IMR-90 (cell line): ENCODE data around the gene C3orf49. TPM values are rescaled to one million over a fixed set of nuclear protein-coding genes. Genes with fewer than 3 reads are reported as not detected.

Source experiments
- ATAC-seq: fragments of 200-7000 bp; cut with Tn5 transposase; 2 replicates; pipeline ENCODE4 v1.9.1; 2020; ENCODE audit warnings: low read depth, mild to moderate bottlenecking, moderate library complexity
- BruUV-seq: library from RNA; stranded (reverse); fragments of 400-500 nt; replicated peaks from 2 replicates; lab custom pipeline; 2021; lab: Mats Ljungman, UMichigan
- CTCF ChIA-PET: fragments of 300-600 bp; formaldehyde crosslinking; extraction: SDS; loops from one replicate; lab custom pipeline; 2021; ENCODE audit warnings: antibody characterized with exemption; lab: Yijun Ruan, JAX
- POLR2A ChIA-PET: fragments of 300-600 bp; sonication (Branson Sonifier 250); formaldehyde crosslinking; loops from one replicate; lab custom pipeline; 2022; ENCODE audit warnings: antibody characterized with exemption; ENCODE audit not compliant: unreplicated experiment; lab: Charles Lee
- DNase-seq: peaks from one replicate; pipeline ENCODE4 v3.0.0; 2013
- H2AFZ ChIP-seq: replicated peaks from 2 replicates; pipeline ENCODE3; 2013; ENCODE audit warnings: low read length, mild to moderate bottlenecking; ENCODE audit not compliant: poor library complexity
- H2AK5ac ChIP-seq: 2 replicates; pipeline ENCODE4 v1.6.1; 2013; ENCODE audit warnings: low read depth, low read length, inconsistent platforms
- H2AK9ac ChIP-seq: replicated peaks from 2 replicates; pipeline ENCODE3; 2013; ENCODE audit warnings: mild to moderate bottlenecking, low read depth, low read length, moderate library complexity; ENCODE audit not compliant: poor library complexity
- H2BK120ac ChIP-seq: 2 replicates; pipeline ENCODE4 v1.6.1; 2013; ENCODE audit warnings: low read depth, low read length, inconsistent platforms
- H2BK15ac ChIP-seq: 3 replicates; pipeline ENCODE4 v1.6.1; 2013; ENCODE audit warnings: low read depth, low read length, inconsistent platforms
- H2BK20ac ChIP-seq: 2 replicates; pipeline ENCODE4 v1.6.1; 2013; ENCODE audit warnings: low read depth, mild to moderate bottlenecking, inconsistent platforms, low read length, moderate library complexity
- H2BK5ac ChIP-seq: 2 replicates; pipeline ENCODE4 v1.6.1; 2013; ENCODE audit warnings: mild to moderate bottlenecking, low read depth, low read length, inconsistent platforms; ENCODE audit not compliant: poor library complexity, severe bottlenecking
- H3K14ac ChIP-seq: replicated peaks from 2 replicates; pipeline ENCODE4 v1.6.1; 2013; ENCODE audit warnings: low read depth, low read length, inconsistent platforms
- H3K18ac ChIP-seq: 2 replicates; pipeline ENCODE4 v1.6.1; 2013; ENCODE audit warnings: low read depth, low read length, control low read depth
- H3K23ac ChIP-seq: 2 replicates; pipeline ENCODE4 v1.6.1; 2013; ENCODE audit warnings: low read depth, low read length, inconsistent platforms
- H3K27ac ChIP-seq: 2 replicates; pipeline ENCODE4 v1.5.1; 2013; ENCODE audit warnings: mild to moderate bottlenecking, control low read depth, low read length; ENCODE audit not compliant: insufficient read depth
- H3K27me3 ChIP-seq: 2 replicates; pipeline ENCODE4 v1.6.1; 2013; ENCODE audit warnings: low read length; ENCODE audit not compliant: control insufficient read depth, insufficient read depth
- H3K36me3 ChIP-seq: 2 replicates; pipeline ENCODE4 v1.6.1; 2013; ENCODE audit warnings: low read length, mixed read lengths; ENCODE audit not compliant: control insufficient read depth, insufficient read depth
- H3K4ac ChIP-seq: 2 replicates; pipeline ENCODE4 v1.6.1; 2013; ENCODE audit warnings: low read depth, low read length, inconsistent platforms
- H3K4me1 ChIP-seq: 2 replicates; pipeline ENCODE4 v1.6.1; 2013; ENCODE audit warnings: low read length, mixed read lengths; ENCODE audit not compliant: control insufficient read depth, insufficient read depth
- H3K4me2 ChIP-seq: 2 replicates; pipeline ENCODE4 v1.6.1; 2013; ENCODE audit warnings: low read depth, mild to moderate bottlenecking, control low read depth, low read length, moderate library complexity
- H3K4me3 ChIP-seq: 2 replicates; pipeline ENCODE4 v1.5.1; 2013; ENCODE audit warnings: low read depth, mild to moderate bottlenecking, control low read depth, low read length, moderate library complexity; ENCODE audit not compliant: insufficient read depth
- H3K56ac ChIP-seq: 2 replicates; pipeline ENCODE4 v1.6.1; 2013; ENCODE audit warnings: low read length, inconsistent platforms; ENCODE audit not compliant: insufficient read depth; ENCODE audit errors: extremely low read depth
- H3K79me1 ChIP-seq, 2 experiments: 2 replicates each; pipeline ENCODE4 v1.6.1; 2013; ENCODE audit warnings: low read length in 2 of 2, inconsistent platforms in 1 of 2, low read depth in 1 of 2
- H3K9ac ChIP-seq: 2 replicates; pipeline ENCODE4 v1.6.1; 2013; ENCODE audit warnings: low read depth, low read length, control low read depth
- H3K9me1 ChIP-seq: 2 replicates; pipeline ENCODE4 v1.6.1; 2013; ENCODE audit warnings: low read length, inconsistent platforms; ENCODE audit not compliant: insufficient read depth
- H3K9me3 ChIP-seq: 2 replicates; pipeline ENCODE4 v1.6.1; 2013; ENCODE audit warnings: low read length; ENCODE audit not compliant: control insufficient read depth, insufficient read depth
- H4K20me1 ChIP-seq: 2 replicates; pipeline ENCODE4 v1.6.1; 2013; ENCODE audit warnings: low read length, inconsistent platforms; ENCODE audit not compliant: insufficient read depth
- H4K5ac ChIP-seq: 2 replicates; pipeline ENCODE4 v1.6.1; 2013; ENCODE audit warnings: mild to moderate bottlenecking, low read depth, low read length, control low read depth
- H4K8ac ChIP-seq, 2 experiments: 2 replicates each; pipeline ENCODE4 v1.6.1; 2013; ENCODE audit warnings: low read depth in 2 of 2, low read length in 2 of 2, control low read depth in 1 of 2, inconsistent platforms in 1 of 2
- H4K91ac ChIP-seq: 2 replicates; pipeline ENCODE4 v1.6.1; 2013; ENCODE audit warnings: low read depth, low read length, inconsistent platforms; ENCODE audit not compliant: insufficient read depth
- CEBPB ChIP-seq: IDR thresholded peaks from 2 replicates; pipeline ENCODE4 v1.6.1; 2012; ENCODE audit warnings: low read depth, low read length, improper control_type of control experiment
- MAZ ChIP-seq: IDR thresholded peaks from 2 replicates; pipeline ENCODE4 v1.6.1; 2012; ENCODE audit warnings: low read depth, mild to moderate bottlenecking, low read length, improper control_type of control experiment, moderate library complexity, borderline replicate concordance
- MXI1 ChIP-seq: IDR thresholded peaks from 2 replicates; pipeline ENCODE4 v1.6.1; 2012; ENCODE audit warnings: low read depth, mild to moderate bottlenecking, low read length, moderate library complexity, borderline replicate concordance
- NFE2L2 ChIP-seq: fragments of 150-350 bp; IDR thresholded peaks from 2 replicates; pipeline ENCODE4 v1.6.1; 2016; ENCODE audit warnings: low read depth, mild to moderate bottlenecking, low read length
- RAD21 ChIP-seq: IDR thresholded peaks from 2 replicates; pipeline ENCODE4 v1.6.1; 2012; ENCODE audit warnings: low read length, improper control_type of control experiment
- SMC3 ChIP-seq: fragments of 150-350 bp; IDR thresholded peaks from 2 replicates; pipeline ENCODE4 v1.6.1; 2016; ENCODE audit warnings: low read depth, mild to moderate bottlenecking, antibody characterized with exemption, low read length, moderate library complexity
- WGBS, 2 experiments: methylation state at CpG; one replicate each; pipeline versions ENCODE4 v1.1.5 to v1.1.7; 2013; ENCODE audit warnings: missing lambda C conversion rate in 2 of 2; ENCODE audit not compliant: insufficient read length in 1 of 2; ENCODE audit errors: extremely low coverage in 2 of 2; 5-methylcytosine and 5-hydroxymethylcytosine counted together
- dilution Hi-C: fragments of 300-500 bp; cut with HindIII; formaldehyde crosslinking; loops from one replicate; pipeline ENCODE4 v1.14.3; 2018; ENCODE audit warnings: low sequenced_read_pairs; ENCODE audit not compliant: unreplicated experiment
- in situ Hi-C: fragments of 300-500 bp; cut with MboI; formaldehyde crosslinking; loops from 3 replicates; pipeline ENCODE4 v1.14.3; 2019; ENCODE audit warnings: low sequenced_read_pairs, inconsistent platforms, mixed read lengths
- intact Hi-C: fragments of 100-400 bp; cut with micrococcal nuclease; formaldehyde crosslinking; loops from 2 replicates; pipeline ENCODE4 v1.10.0; 2022
- polyA plus RNA-seq, 3 experiments: library from polyadenylated mRNA; depleted of rRNA; stranded (reverse); fragments of >200 nt; gene quantifications; 2 replicates each; pipeline ENCODE4 v1.2.3, GENCODE V29; 2012; ENCODE audit warnings: low replicate concordance in 1 of 3
- total RNA-seq: library from RNA; depleted of rRNA; stranded (reverse); fragments of >200 nt; gene quantifications from 2 replicates; pipeline ENCODE4 v1.2.3, GENCODE V29; 2012
- TF ChIP-seq, protein P1 (sequence below): fragments of 150-350 bp; IDR thresholded peaks from 2 replicates; pipeline ENCODE4 v1.6.1; 2016; ENCODE audit warnings: low read depth, mild to moderate bottlenecking, low read length, moderate library complexity, borderline replicate concordance

Gene C3orf49
- total and polyA plus RNA-seq, 2 of the 4 experiments (the other 2 are of a cell fraction): not detected

DNA sequence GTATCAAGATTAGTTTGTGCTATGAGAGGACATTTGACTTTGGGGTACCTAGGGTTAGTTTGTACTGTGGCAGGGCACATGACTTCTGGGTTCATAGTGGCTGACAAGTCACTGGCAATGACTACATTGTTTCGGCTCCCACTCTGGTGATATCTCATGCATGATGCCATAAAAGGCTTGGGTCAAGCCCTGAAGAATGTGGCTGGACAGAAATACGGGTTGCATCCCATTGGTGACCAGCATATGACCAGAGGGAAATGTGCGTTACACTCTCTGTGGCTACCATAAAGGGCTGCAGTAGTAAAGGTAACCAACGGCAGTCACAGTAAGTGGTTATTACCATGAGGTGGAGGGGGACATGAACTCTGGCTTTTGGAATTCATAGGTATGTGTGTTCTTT, 26.1 kb downstream of the C3orf49 start:
- dilution Hi-C loops: no loop called here
- no peak for DNase-seq
- no peak overlapping the region for H3K14ac ChIP-seq
- H3K4ac ChIP-seq: no peak overlapping the region
- H3K4me2 ChIP-seq: no peak overlapping the region
- no peak overlapping the region for H3K4me3 ChIP-seq
- H2BK120ac ChIP-seq: no peak overlapping the region
- TF ChIP-seq MXI1: no peak
- TF ChIP-seq SMC3: no peak
- TF ChIP-seq MAZ: no peak
- TF ChIP-seq CEBPB: no peak
- TF ChIP-seq, protein P1, sequence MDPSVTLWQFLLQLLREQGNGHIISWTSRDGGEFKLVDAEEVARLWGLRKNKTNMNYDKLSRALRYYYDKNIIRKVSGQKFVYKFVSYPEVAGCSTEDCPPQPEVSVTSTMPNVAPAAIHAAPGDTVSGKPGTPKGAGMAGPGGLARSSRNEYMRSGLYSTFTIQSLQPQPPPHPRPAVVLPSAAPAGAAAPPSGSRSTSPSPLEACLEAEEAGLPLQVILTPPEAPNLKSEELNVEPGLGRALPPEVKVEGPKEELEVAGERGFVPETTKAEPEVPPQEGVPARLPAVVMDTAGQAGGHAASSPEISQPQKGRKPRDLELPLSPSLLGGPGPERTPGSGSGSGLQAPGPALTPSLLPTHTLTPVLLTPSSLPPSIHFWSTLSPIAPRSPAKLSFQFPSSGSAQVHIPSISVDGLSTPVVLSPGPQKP: no peak
- TF ChIP-seq RAD21: no peak
- TF ChIP-seq NFE2L2: no peak
- H4K20me1 ChIP-seq: peaks cover 5% of the 10 kb centered on the region; the same call in 1 of the 2 replicates
- no peaks in the 10 kb centered on the region for H3K9me3 ChIP-seq
- no peak overlapping the region for H2BK20ac ChIP-seq
- CTCF ChIA-PET: no interaction called here
- H3K9me1 ChIP-seq: peaks cover 7% of the 10 kb centered on the region
- BruUV-seq: no TSS peak
- H3K79me1 ChIP-seq: peaks cover 42 to 48% of the 10 kb centered on the region in 2 experiments
- H3K27ac ChIP-seq: no peak overlapping the region
- POLR2A ChIA-PET: no interaction called here
- in situ Hi-C loops: no loop called here
- peaks cover 2% of the 10 kb centered on the region; the same call in 1 of the 2 replicates for H3K4me1 ChIP-seq
- H3K18ac ChIP-seq: no peak overlapping the region
- intact Hi-C loops: no loop called here
- no peak overlapping the region for H3K23ac ChIP-seq
- no peak overlapping the region for H2BK15ac ChIP-seq
- no peaks in the 10 kb centered on the region for H3K27me3 ChIP-seq
- 88% methylated on average over 3 of the region's 4 CpGs; no CpG with 5 or more reads in 1 of the 2 experiments for WGBS, 2 experiments
- no peak overlapping the region for H2AFZ ChIP-seq
- no peak overlapping the region for H4K8ac ChIP-seq
- H2AK9ac ChIP-seq: no peak overlapping the region
- no peak overlapping the region for H3K56ac ChIP-seq
- H2BK5ac ChIP-seq: no peak overlapping the region
- no peak overlapping the region for H2AK5ac ChIP-seq
- peaks cover 3% of the 10 kb centered on the region; the same call in 1 of the 2 replicates for H3K36me3 ChIP-seq
- H3K9ac ChIP-seq: no peak overlapping the region
- ATAC-seq: no peak
- H4K91ac ChIP-seq: no peak overlapping the region
- no peak overlapping the region for H4K5ac ChIP-seq
